GM19455 (cell line): ENCODE measurements around the gene SNX20.

Experiments
- ATAC-seq: cut with Tn5 transposase; IDR thresholded peaks from one replicate; pipeline ENCODE4 v1.9.1; 2021; ENCODE audit not compliant: unreplicated experiment

The SNX20 gene

GRCh38 chr16:50637716-50638602 is 43.2 kb downstream of the SNX20 start:
- no peak for ATAC-seq

- ATAC-seq = no peak
Measured at GRCh38 chr16:50636753-50637374, 44.2 kb downstream of the SNX20 start.

GRCh38 chr16:50635505-50636392 is 45.4 kb downstream of the SNX20 start:
- no peak for ATAC-seq

- no peak for ATAC-seq
Measured at GRCh38 chr16:50634947-50635346, 46.2 kb downstream of the SNX20 start.

GRCh38 chr16:50634090-50634489 is 47.0 kb downstream of the SNX20 start:
- ATAC-seq = no peak

- no peak for ATAC-seq
Measured at GRCh38 chr16:50632927-50633800, 47.9 kb downstream of the SNX20 start.

- no peak for ATAC-seq
Measured at GRCh38 chr16:50631985-50632576, 49.0 kb downstream of the SNX20 start.

GRCh38 chr16:50631249-50631984 is 49.7 kb downstream of the SNX20 start:
- no peak for ATAC-seq

- no peak for ATAC-seq
Measured at GRCh38 chr16:50630394-50631020, 50.6 kb downstream of the SNX20 start.

GRCh38 chr16:50629334-50629733 is 51.8 kb downstream of the SNX20 start:
- no peak for ATAC-seq

GRCh38 chr16:50628156-50628802 is 52.8 kb downstream of the SNX20 start:
- no peak for ATAC-seq

GRCh38 chr16:50627419-50627818 is 53.7 kb downstream of the SNX20 start:
- ATAC-seq = no peak

- ATAC-seq = no peak
Measured at GRCh38 chr16:50626868-50627267, 54.2 kb downstream of the SNX20 start.

GRCh38 chr16:50625374-50625773 is 55.7 kb downstream of the SNX20 start:
- no peak for ATAC-seq

GRCh38 chr16:50624449-50624970 is 56.6 kb downstream of the SNX20 start:
- no peak for ATAC-seq

- no peak for ATAC-seq
Measured at GRCh38 chr16:50622643-50623369, 58.3 kb downstream of the SNX20 start.

- ATAC-seq = no peak
Measured at GRCh38 chr16:50622029-50622428, 59.1 kb downstream of the SNX20 start.
